Dendritic cell treated with granulocyte-macrophage colony-stimulating factor and Interleukin-4, amounts not matched to agents 40 ng/mL and 50 ng/mL, for 4 days (primary cell): ENCODE results near the gene CDC34.

Source experiments
- H3K27ac Mint-ChIP-seq: one replicate; pipeline ENCODE4 v1.8.0; 2022; ENCODE audit warnings: mild to moderate bottlenecking, mixed read lengths
- H3K27me3 Mint-ChIP-seq: one replicate; pipeline ENCODE4 v1.8.0; 2022; ENCODE audit warnings: mild to moderate bottlenecking, mixed read lengths
- H3K36me3 Mint-ChIP-seq: one replicate; pipeline ENCODE4 v1.8.0; 2022; ENCODE audit warnings: low read depth, mixed read lengths
- H3K4me1 Mint-ChIP-seq: one replicate; pipeline ENCODE4 v1.8.0; 2022; ENCODE audit warnings: low read depth, mixed read lengths
- H3K4me3 Mint-ChIP-seq: one replicate; pipeline ENCODE4 v1.8.0; 2022; ENCODE audit warnings: mild to moderate bottlenecking, moderate library complexity, mixed read lengths
- H3K9me3 Mint-ChIP-seq: one replicate; pipeline ENCODE4 v1.8.0; 2022; ENCODE audit warnings: mixed read lengths
- intact Hi-C: fragments of 100-400 bp; cut with micrococcal nuclease; formaldehyde crosslinking; loops from one replicate; pipeline ENCODE4 v1.15.0; 2022

Gene CDC34, protein sequence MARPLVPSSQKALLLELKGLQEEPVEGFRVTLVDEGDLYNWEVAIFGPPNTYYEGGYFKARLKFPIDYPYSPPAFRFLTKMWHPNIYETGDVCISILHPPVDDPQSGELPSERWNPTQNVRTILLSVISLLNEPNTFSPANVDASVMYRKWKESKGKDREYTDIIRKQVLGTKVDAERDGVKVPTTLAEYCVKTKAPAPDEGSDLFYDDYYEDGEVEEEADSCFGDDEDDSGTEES

GRCh38 chr19:531753-532560 is at the start of gene CDC34:
Gene CDC34, plus strand, starts transcription at chr19:531760. Its CDS starts 172 bp downstream, at chr19:531932.
- peak within 1 kb of the TSS; percentile 92 for H3K4me3 Mint-ChIP-seq
- peak within 1 kb of the TSS; percentile 82 for H3K27ac Mint-ChIP-seq
- H3K27me3 Mint-ChIP-seq = peaks cover 8% of the 10 kb centered on the region
- H3K9me3 Mint-ChIP-seq = no peaks in the 10 kb centered on the region
- H3K36me3 Mint-ChIP-seq = peaks cover 41% of the 10 kb centered on the region
- intact Hi-C loops = loop anchor here (5.0 kb wide), 1 partner anchor 40 kb away; the partner anchor contains the start of gene BSG
- peaks cover 46% of the 10 kb centered on the region for H3K4me1 Mint-ChIP-seq

DNA sequence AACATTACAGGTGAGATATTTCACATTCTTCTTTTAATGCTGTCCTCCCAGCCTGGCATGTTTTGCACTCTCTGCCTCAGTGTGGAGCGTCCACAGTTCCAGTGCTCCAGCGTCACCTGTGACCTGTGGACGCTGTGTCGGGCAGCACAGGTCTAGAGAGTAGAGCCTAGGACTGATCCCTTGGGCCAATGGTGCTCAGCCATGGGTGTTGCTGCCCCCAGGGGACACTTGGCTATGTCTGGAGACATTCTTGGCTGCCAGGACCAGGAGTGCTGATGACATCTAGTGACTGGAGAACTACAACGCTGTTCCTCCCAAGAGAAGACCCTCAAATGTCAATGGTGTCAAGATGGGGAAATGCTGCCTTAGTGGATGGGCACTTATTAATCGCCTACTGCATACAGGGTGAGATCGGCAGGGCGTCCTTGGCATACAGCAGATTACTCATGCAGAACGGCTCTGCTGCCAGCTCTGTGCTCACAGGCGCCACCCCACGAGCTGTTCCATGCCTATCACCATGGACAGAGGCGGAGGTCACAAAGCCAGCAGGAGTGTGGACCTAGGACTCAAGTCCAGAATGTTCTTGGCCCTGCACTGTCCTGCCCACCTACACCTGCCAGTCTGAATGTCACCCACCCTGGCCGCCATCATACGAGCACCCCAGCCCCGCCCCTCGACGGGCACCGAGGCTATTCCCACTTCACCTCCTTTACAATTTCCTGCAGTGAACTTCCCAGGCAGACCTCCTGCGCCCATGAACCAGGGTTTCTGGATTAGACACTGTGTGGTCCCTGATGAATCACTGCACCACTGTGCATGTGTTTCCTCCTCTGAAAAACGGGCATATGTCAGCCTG is 49.1 kb upstream of the CDC34 start:
- Mint-ChIP-seq H3K27ac (no peak overlapping the region), H3K9me3 (peaks cover 19% of the 10 kb centered on the region), H3K4me3 (no peak overlapping the region), H3K36me3 (no peaks in the 10 kb centered on the region), H3K4me1 (peaks cover 11% of the 10 kb centered on the region), H3K27me3 (peaks cover 59% of the 10 kb centered on the region)
- intact Hi-C loops = no loop called here

GRCh38 chr19:483332-484072 is 48.1 kb upstream of the CDC34 start:
- H3K9me3 Mint-ChIP-seq = peaks cover 19% of the 10 kb centered on the region
- H3K4me3 Mint-ChIP-seq = no peak overlapping the region
- intact Hi-C loops = no loop called here
- peaks cover 51% of the 10 kb centered on the region for H3K27me3 Mint-ChIP-seq
- H3K4me1 Mint-ChIP-seq = peaks cover 17% of the 10 kb centered on the region
- no peak overlapping the region for H3K27ac Mint-ChIP-seq
- no peaks in the 10 kb centered on the region for H3K36me3 Mint-ChIP-seq

- peaks cover 4% of the 10 kb centered on the region for H3K36me3 Mint-ChIP-seq
- intact Hi-C loops = no loop called here
- peaks cover 19% of the 10 kb centered on the region for H3K4me1 Mint-ChIP-seq
- H3K27me3 Mint-ChIP-seq = peaks cover 44% of the 10 kb centered on the region
- no peak overlapping the region for H3K4me3 Mint-ChIP-seq
- H3K9me3 Mint-ChIP-seq = peaks cover 19% of the 10 kb centered on the region
- H3K27ac Mint-ChIP-seq = no peak overlapping the region
Measured at GRCh38 chr19:484494-484893, 47.1 kb upstream of the CDC34 start.

GRCh38 chr19:485077-485476 is 46.5 kb upstream of the CDC34 start:
- Mint-ChIP-seq H3K27me3 (peaks cover 39% of the 10 kb centered on the region), H3K36me3 (peaks cover 7% of the 10 kb centered on the region), H3K4me3 (no peak overlapping the region), H3K27ac (no peak overlapping the region), H3K4me1 (peaks cover 20% of the 10 kb centered on the region), H3K9me3 (peaks cover 15% of the 10 kb centered on the region)
- intact Hi-C loops = no loop called here

DNA sequence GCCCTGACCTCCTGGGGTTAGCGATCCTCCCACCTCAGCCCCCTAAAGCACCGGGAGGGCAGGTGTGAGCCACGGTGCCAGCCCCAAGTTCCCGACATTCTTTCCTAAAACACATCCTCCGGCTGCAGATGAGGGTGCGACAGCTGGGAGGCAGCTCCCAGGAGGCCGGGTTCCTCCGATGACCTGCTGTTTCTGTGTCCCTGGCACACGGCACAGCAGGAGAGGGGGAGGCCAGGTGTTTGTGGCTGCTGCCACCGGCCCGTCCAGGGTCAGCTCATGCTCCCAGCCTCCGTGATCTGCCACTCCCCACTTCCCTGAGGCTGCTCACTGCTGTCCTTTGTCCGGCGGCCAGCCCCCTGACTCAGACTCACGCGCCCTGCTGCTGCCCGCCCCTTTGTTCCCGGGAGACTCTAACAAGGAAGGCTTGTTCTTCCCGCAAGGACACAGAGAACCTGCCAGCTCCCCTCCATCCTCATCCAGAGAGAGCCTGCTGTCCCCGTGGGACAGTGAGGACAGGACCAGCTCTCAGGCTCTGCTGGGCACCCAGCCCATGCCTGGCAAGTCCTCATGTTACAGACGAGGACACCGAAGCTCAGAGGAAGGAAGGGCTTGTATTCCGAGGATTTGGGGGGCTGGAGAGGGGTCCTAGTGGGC is 45.9 kb upstream of the CDC34 start:
- Mint-ChIP-seq H3K9me3 (peaks cover 9% of the 10 kb centered on the region), H3K4me3 (no peak overlapping the region), H3K27ac (no peak overlapping the region), H3K36me3 (peaks cover 7% of the 10 kb centered on the region), H3K27me3 (peaks cover 39% of the 10 kb centered on the region), H3K4me1 (peaks cover 18% of the 10 kb centered on the region)
- intact Hi-C loops = no loop called here

GRCh38 chr19:488505-489417 is 42.8 kb upstream of the CDC34 start:
- Mint-ChIP-seq H3K27ac (peak overlapping the region; percentile 87), H3K27me3 (peaks cover 32% of the 10 kb centered on the region)
- intact Hi-C loops = loop anchor here (2.0 kb wide), 1 partner anchor 18 kb away; the partner anchor contains the start of gene TPGS1

DNA sequence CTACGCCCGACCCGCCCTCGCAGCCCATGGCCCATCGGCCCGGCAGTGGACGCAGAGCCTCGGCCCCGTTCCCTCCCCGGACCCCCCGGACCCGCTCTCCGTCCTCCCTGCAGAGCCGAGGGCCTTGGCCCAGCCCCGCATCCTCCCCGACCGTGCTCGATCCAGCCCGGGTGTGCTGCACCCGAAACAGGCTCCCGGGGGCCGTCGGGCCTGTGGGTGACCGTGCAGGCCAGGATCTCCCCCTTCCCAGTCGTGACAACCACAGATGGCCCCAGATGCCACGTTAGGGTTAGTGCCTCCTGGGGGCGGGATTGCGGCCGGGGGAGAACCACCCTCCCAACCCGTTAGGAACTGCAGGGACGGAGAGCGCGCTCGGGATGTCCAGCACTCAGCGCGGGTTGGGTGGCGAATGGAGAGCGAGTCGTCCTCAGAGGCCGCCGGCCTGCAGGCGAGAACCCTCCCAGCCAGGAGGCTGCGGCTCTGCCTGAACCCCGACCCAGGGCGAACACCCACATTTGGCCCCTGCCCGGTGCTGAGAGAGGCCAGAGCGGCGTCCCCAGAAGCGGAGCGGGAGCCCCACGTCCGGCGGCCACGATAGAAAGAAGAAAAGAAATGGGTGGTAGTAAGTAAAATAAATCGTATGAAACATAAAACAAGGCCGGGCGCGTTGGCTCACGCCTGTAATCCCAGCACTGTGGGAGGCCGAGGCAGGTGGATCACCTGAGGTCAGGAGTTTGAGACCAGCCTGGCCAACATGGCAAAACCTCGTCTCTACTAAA is 42.0 kb upstream of the CDC34 start:
- Mint-ChIP-seq H3K9me3 (no peaks in the 10 kb centered on the region), H3K27ac (peak overlapping the region; percentile 87), H3K36me3 (peaks cover 7% of the 10 kb centered on the region), H3K4me1 (peaks cover 14% of the 10 kb centered on the region), H3K4me3 (peak overlapping the region; percentile 87), H3K27me3 (peaks cover 32% of the 10 kb centered on the region)
- intact Hi-C loops = loop anchor here (2.0 kb wide), 1 partner anchor 17 kb away; the partner anchor contains the start of gene TPGS1

More at GRCh38 chr19:488505-489417, 42.8 kb upstream of the CDC34 start:
- Mint-ChIP-seq H3K4me3 (peak overlapping the region; percentile 87), H3K9me3 (no peaks in the 10 kb centered on the region), H3K4me1 (peaks cover 14% of the 10 kb centered on the region), H3K36me3 (peaks cover 7% of the 10 kb centered on the region)

- Mint-ChIP-seq H3K27me3 (peaks cover 31% of the 10 kb centered on the region), H3K4me1 (peaks cover 14% of the 10 kb centered on the region), H3K9me3 (no peaks in the 10 kb centered on the region), H3K36me3 (peaks cover 7% of the 10 kb centered on the region), H3K4me3 (no peak overlapping the region), H3K27ac (no peak overlapping the region)
- intact Hi-C loops = no loop called here
Measured at GRCh38 chr19:491146-491741, 40.3 kb upstream of the CDC34 start.

DNA sequence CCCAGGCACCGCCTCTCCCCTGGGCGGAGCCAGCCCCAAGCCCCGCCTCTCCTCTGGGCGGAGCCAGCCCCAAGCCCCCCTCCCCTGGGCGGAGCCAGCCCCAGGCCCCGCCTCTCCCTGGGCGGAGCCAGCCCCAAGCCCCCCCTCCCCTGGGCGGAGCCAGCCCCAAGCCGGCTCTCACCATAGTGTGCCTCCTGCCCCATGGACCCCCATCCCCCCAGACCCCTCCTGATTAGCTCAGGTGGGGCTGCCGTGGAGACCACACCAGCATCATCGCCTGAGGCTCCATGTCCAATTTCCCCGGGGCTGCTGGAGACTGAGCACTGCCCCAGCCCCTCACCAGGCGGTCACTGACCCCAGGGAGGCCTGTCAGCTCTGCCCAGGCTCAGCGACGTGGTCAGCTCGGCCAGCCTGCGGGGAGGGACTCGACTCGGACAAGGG is 39.4 kb upstream of the CDC34 start:
- Mint-ChIP-seq H3K36me3 (peaks cover 7% of the 10 kb centered on the region), H3K4me1 (peaks cover 14% of the 10 kb centered on the region), H3K27me3 (peaks cover 27% of the 10 kb centered on the region), H3K4me3 (no peak overlapping the region), H3K9me3 (no peaks in the 10 kb centered on the region), H3K27ac (no peak overlapping the region)
- intact Hi-C loops = no loop called here

DNA sequence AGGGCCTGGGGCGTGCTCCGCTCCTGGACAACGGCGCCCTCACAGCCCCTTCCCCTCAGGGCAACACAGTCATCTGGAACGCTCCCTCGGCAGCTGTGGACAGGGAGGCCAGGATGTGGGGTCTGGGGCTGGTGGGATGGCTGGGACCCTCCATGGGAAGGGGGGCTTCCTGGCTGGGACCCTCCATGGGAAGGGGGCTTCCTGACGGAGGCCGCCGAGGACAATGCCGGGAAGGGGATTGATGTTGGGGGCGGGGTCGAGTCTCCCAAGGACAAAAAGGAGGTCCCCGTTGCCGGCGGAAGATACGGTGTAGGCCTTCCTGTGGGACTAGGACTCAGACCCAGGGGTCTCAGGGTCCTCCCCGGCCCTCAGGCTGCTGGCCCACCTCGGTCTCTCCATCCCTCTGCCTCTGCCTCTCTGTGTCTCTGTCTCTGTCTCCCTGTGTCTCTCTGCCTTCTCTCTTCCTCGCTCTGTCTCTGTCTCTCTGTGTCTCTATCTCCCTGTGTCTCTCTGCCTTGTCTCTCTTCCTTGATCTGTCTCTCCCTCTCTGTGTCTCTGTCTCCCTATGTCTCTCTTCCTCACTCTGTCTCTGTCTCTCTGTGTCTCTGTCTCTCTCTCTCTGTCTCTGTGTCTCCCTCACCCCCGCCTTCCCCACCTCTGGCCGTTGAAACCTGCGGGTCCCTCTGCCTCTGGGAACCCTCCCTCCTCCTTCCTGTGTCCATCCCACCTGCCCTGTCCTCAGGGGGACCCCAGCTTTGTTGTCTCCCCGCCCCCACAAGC is 38.0 kb upstream of the CDC34 start:
- intact Hi-C loops = no loop called here

More for the DNA sequence above, 38.0 kb upstream of the CDC34 start:
- Mint-ChIP-seq H3K27ac (no peak overlapping the region), H3K4me1 (peaks cover 15% of the 10 kb centered on the region), H3K9me3 (no peaks in the 10 kb centered on the region), H3K36me3 (peaks cover 7% of the 10 kb centered on the region), H3K4me3 (no peak overlapping the region), H3K27me3 (peaks cover 38% of the 10 kb centered on the region)
